ENCODE measurements around the gene AREG. TPM values are rescaled to one million over a fixed set of nuclear protein-coding genes. Genes with fewer than 3 reads are reported as not detected.
A peak's percentile ranks its signal among the peaks of the same experiment; 100 is the strongest.

Gene AREG
- total and polyA plus RNA-seq, 9 of the 15 experiments (the other 6 are each of a cell fraction or from before 2014, with no cell fraction given): 1.4 to 7.7 (median 5.4) TPM

DNA sequence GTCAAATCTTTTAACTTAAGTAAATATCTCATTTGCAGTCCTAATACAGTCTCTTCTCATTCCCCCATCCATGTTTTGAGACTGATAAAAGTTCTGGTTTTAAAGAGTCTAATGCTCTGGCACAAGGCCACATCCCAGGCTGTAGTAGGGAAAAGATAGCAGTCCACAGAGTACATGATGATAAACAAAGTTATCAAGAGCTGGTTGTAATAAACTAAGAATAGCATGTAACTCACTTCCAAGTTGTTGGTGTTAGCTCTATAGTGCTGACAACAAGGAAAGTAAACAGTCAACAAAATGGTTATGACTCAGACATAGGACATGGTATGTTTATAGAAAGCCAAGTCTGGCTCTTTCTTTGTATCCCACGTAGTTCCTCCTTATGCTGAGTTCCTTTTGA lies 21.8 kb upstream of the AREG start:
- Histone ChIP-seq H3K9me3 (replicated peaks; ENCODE audit: control insufficient read depth, insufficient read depth, low read depth, low read length) (no peaks in the 10 kb centered on the region), H4K20me1 (replicated peaks; ENCODE audit: control insufficient read depth, insufficient read depth, low read length) (no peaks in the 10 kb centered on the region), H3K27ac (ENCODE audit: extremely low read depth, low read depth, low read length) (no peak overlapping the region), H3K4me3 (no peak overlapping the region), H3K9ac (ENCODE audit: insufficient read depth in 1 of 2, low read depth in 2 of 2, low read length in 2 of 2) (no peak overlapping the region), H3K9me1 (ENCODE audit: control insufficient read depth, insufficient read depth, low read length) (no peaks in the 10 kb centered on the region), H2AFZ (ENCODE audit: low read depth, low read length) (peak overlapping the region; percentile 61; the same call in 1 of the 2 replicates), H3K36me3 (ENCODE audit: control insufficient read depth, insufficient read depth, low read length) (no peaks in the 10 kb centered on the region), H3K4me2 (ENCODE audit: insufficient read depth, low read length) (peak overlapping the region; percentile 45; the same call in 1 of the 2 replicates), H3K79me2 (ENCODE audit: control insufficient read depth, insufficient read depth, low read length) (no peaks in the 10 kb centered on the region), H3K4me1 (replicated peaks in 1 of 2; ENCODE audit: control insufficient read depth in 2 of 2, insufficient read depth in 2 of 2, low read length in 2 of 2) (peaks cover 0 to 13% of the 10 kb centered on the region in 2 experiments; a peak in 2 of 5 replicates), H3K27me3 (ENCODE audit: control insufficient read depth in 2 of 2, insufficient read depth in 2 of 2, low read length in 2 of 2) (no peaks in the 10 kb centered on the region)
- in situ Hi-C loops (cut with MboI) (no loop called here), intact Hi-C loops (cut with micrococcal nuclease) (no loop called here)
- FAIRE-seq: peak; percentile 80
- DNase-seq (ENCODE audit: extremely low read depth in 1 of 4, low spot score in 3 of 4): peak in 2 of 4 experiments; percentile 20 to 65
- WGBS (ENCODE audit: insufficient coverage, low coverage, missing lambda C conversion rate): 0% methylated on average over 1 of the region's 1 CpG
- ATAC-seq: peak; percentile 73
- POLR2A ChIA-PET: interaction anchor here (0.8 to 1.9 kb wide), 2 partner anchors 12 to 19 kb away, joined by 3 to 4 read pairs; no protein-coding TSS in a partner anchor
- CTCF ChIA-PET (ENCODE audit: low intra/inter-chr PET ratio): no interaction called here
- no TSS peak for BruUV-seq (replicated peaks)
- TF ChIP-seq KDM1A (IDR thresholded peaks at IDR 0.05): 0 out of 4 replicates have a peak, but pooled peaks of 1 of the 2 experiments have one; percentile 31
- peak in 1 of 2 experiments; percentile 24; a peak in 1 of 4 replicates for TF ChIP-seq TBL1XR1 (IDR thresholded peaks at IDR 0.05; ENCODE audit: low read length in 2 of 2)
- TF ChIP-seq, protein P1, sequence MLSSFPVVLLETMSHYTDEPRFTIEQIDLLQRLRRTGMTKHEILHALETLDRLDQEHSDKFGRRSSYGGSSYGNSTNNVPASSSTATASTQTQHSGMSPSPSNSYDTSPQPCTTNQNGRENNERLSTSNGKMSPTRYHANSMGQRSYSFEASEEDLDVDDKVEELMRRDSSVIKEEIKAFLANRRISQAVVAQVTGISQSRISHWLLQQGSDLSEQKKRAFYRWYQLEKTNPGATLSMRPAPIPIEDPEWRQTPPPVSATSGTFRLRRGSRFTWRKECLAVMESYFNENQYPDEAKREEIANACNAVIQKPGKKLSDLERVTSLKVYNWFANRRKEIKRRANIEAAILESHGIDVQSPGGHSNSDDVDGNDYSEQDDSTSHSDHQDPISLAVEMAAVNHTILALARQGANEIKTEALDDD (IDR thresholded peaks at IDR 0.05): peak; percentile 74
- TF ChIP-seq RCOR1 (IDR thresholded peaks at IDR 0.05; ENCODE audit: borderline replicate concordance in 1 of 2, low read depth in 2 of 2, low read length in 2 of 2): peak in 1 of 2 experiments; percentile 65; a peak in 1 of 4 replicates
- TF ChIP-seq CBFA2T2 (conservative IDR thresholded peaks at IDR 0.05): peak; percentile 29; the same call in 1 of the 2 replicates
- peak; percentile 81 for TF ChIP-seq MEF2D (tag; conservative IDR thresholded peaks at IDR 0.05; ENCODE audit: low read depth)
- TF ChIP-seq ZKSCAN8 (CRISPR knock-in tag; IDR thresholded peaks at IDR 0.05): no peak
- peak; percentile 68 for TF ChIP-seq CBFA2T3 (IDR thresholded peaks at IDR 0.05)
- TF ChIP-seq ZNF311 (CRISPR knock-in tag; IDR thresholded peaks at IDR 0.05): no peak
- TF ChIP-seq EP300 (IDR thresholded peaks at IDR 0.05; ENCODE audit: low read length): peak; percentile 27; the same call in 1 of the 2 replicates
- TF ChIP-seq ZNF143 (CRISPR knock-in tag; IDR thresholded peaks at IDR 0.05): no peak
- TF ChIP-seq DPF2 (IDR thresholded peaks at IDR 0.05): peak; percentile 38; the same call in 1 of the 2 replicates
- peak; percentile 55; the same call in 1 of the 2 replicates for TF ChIP-seq SMARCE1 (IDR thresholded peaks at IDR 0.05)
- TF ChIP-seq CTBP1 (IDR thresholded peaks at IDR 0.05; ENCODE audit: borderline replicate concordance): peak; percentile 13; the same call in 1 of the 2 replicates
- peak; percentile 73 for TF ChIP-seq ARID1B (IDR thresholded peaks at IDR 0.05)
- no peak for TF ChIP-seq TOE1 (IDR thresholded peaks at IDR 0.05; ENCODE audit: borderline replicate concordance)
- TF ChIP-seq TOE1 (CRISPR knock-in tag; IDR thresholded peaks at IDR 0.05; ENCODE audit: borderline replicate concordance, low read depth): no peak
- TF ChIP-seq MEIS2 (IDR thresholded peaks at IDR 0.05; ENCODE audit: partially characterized antibody): peak; percentile 29
- TF ChIP-seq FOXP1 (CRISPR knock-in tag; IDR thresholded peaks at IDR 0.05): peak; percentile 70; the same call in 1 of the 2 replicates
- TF ChIP-seq TAL1 (IDR thresholded peaks at IDR 0.05): peak; percentile 32
- TF ChIP-seq FOXK2 (conservative IDR thresholded peaks at IDR 0.05 in 1 of 2, IDR thresholded peaks at IDR 0.05 in 1 of 2; ENCODE audit: low read depth in 2 of 2): peak in 1 of 2 experiments; percentile 74; a peak in 2 of 4 replicates
- peak; percentile 89 for TF ChIP-seq FOSL1 (tag; conservative IDR thresholded peaks at IDR 0.05)
- TF ChIP-seq, protein P2, sequence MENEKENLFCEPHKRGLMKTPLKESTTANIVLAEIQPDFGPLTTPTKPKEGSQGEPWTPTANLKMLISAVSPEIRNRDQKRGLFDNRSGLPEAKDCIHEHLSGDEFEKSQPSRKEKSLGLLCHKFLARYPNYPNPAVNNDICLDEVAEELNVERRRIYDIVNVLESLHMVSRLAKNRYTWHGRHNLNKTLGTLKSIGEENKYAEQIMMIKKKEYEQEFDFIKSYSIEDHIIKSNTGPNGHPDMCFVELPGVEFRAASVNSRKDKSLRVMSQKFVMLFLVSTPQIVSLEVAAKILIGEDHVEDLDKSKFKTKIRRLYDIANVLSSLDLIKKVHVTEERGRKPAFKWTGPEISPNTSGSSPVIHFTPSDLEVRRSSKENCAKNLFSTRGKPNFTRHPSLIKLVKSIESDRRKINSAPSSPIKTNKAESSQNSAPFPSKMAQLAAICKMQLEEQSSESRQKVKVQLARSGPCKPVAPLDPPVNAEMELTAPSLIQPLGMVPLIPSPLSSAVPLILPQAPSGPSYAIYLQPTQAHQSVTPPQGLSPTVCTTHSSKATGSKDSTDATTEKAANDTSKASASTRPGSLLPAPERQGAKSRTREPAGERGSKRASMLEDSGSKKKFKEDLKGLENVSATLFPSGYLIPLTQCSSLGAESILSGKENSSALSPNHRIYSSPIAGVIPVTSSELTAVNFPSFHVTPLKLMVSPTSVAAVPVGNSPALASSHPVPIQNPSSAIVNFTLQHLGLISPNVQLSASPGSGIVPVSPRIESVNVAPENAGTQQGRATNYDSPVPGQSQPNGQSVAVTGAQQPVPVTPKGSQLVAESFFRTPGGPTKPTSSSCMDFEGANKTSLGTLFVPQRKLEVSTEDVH (IDR thresholded peaks at IDR 0.05; ENCODE audit: low read depth, partially characterized antibody): no peak

All from K562 (cell line).